Fibroblast of lung (primary cell): ENCODE results near the gene SLAMF9. TPM values are rescaled to one million over a fixed set of nuclear protein-coding genes. Genes with fewer than 3 reads are reported as not detected.

Source experiments
- DNase-seq, 2 donors: peaks; one replicate each; pipeline versions ENCODE4 v3.0.0 to v3.0.0-alpha.2; 2010; ENCODE audit warnings: low read depth in 2 of 2
- H2AFZ ChIP-seq: 2 replicates; pipeline ENCODE4 v1.5.1; 2012; ENCODE audit warnings: low read length, control low read depth, inconsistent platforms
- H3K27ac ChIP-seq: 2 replicates; pipeline ENCODE4 v1.5.1; 2011; ENCODE audit warnings: low read length, control low read depth; ENCODE audit not compliant: insufficient read depth
- H3K27me3 ChIP-seq: 2 replicates; pipeline ENCODE4 v1.5.1; 2011; ENCODE audit warnings: mild to moderate bottlenecking, low read length; ENCODE audit not compliant: control insufficient read depth, insufficient read depth
- H3K36me3 ChIP-seq: 2 replicates; pipeline ENCODE4 v1.5.1; 2011; ENCODE audit warnings: low read length; ENCODE audit not compliant: control insufficient read depth, insufficient read depth
- H3K4me1 ChIP-seq: 2 replicates; pipeline ENCODE4 v1.5.1; 2011; ENCODE audit warnings: low read length; ENCODE audit not compliant: control insufficient read depth, insufficient read depth; ENCODE audit errors: extremely low read depth
- H3K4me2 ChIP-seq: 2 replicates; pipeline ENCODE4 v1.5.1; 2011; ENCODE audit warnings: low read length, control low read depth; ENCODE audit not compliant: insufficient read depth; ENCODE audit errors: extremely low read depth
- H3K4me3 ChIP-seq, 4 experiments: fragments of 200-600 bp in 1 of 4; sonication (generic) in 1 of 4; replicated peaks in 1 of 4; 2 replicates each; pipeline ENCODE4 v1.5.1; 2011 to 2016; ENCODE audit warnings: low read length in 4 of 4, low read depth in 3 of 4, mild to moderate bottlenecking in 3 of 4, control low read depth in 2 of 4, inconsistent platforms in 1 of 4, mixed read lengths in 1 of 4; ENCODE audit not compliant: insufficient read depth in 1 of 4; ENCODE audit errors: control extremely low read depth in 1 of 4
- H3K79me2 ChIP-seq: 2 replicates; pipeline ENCODE4 v1.5.1; 2012; ENCODE audit warnings: mild to moderate bottlenecking, low read length, inconsistent platforms; ENCODE audit not compliant: control insufficient read depth, insufficient read depth
- H3K9ac ChIP-seq: 2 replicates; pipeline ENCODE4 v1.5.1; 2011; ENCODE audit warnings: mild to moderate bottlenecking, low read length, control low read depth; ENCODE audit not compliant: insufficient read depth
- H3K9me3 ChIP-seq: 2 replicates; pipeline ENCODE4 v1.5.1; 2012; ENCODE audit warnings: low read depth, low read length; ENCODE audit not compliant: control insufficient read depth, insufficient read depth
- H4K20me1 ChIP-seq: 2 replicates; pipeline ENCODE4 v1.5.1; 2011; ENCODE audit warnings: low read length; ENCODE audit not compliant: control insufficient read depth, insufficient read depth; ENCODE audit errors: extremely low read depth
- CTCF ChIP-seq, 2 donors: IDR thresholded peaks in 1 of 2; conservative IDR thresholded peaks in 1 of 2; 1 replicate in 1 of 2; 2 replicates in 1 of 2; pipeline ENCODE4 v1.5.1; 2011 to 2012; ENCODE audit warnings: low read length in 2 of 2, control low read depth in 1 of 2, inconsistent platforms in 1 of 2, low read depth in 1 of 2, mild to moderate bottlenecking in 1 of 2
- EZH2 ChIP-seq: IDR thresholded peaks from 2 replicates; pipeline ENCODE4 v1.5.1; 2012; ENCODE audit warnings: low read length, control low read depth, mild to moderate bottlenecking; ENCODE audit errors: missing control alignments
- polyA plus RNA-seq, 2 donors: library from polyadenylated mRNA; depleted of rRNA in 1 of 2; stranded (reverse) in 1 of 2; unstranded in 1 of 2; fragments of >200 nt; gene quantifications; 2 replicates each; pipeline ENCODE4 v1.2.1, GENCODE V29; 2011 to 2012; ENCODE audit warnings: missing spikeins in 1 of 2
- total RNA-seq: library from RNA; depleted of rRNA; stranded (reverse); fragments of >200 nt; gene quantifications from 2 replicates; pipeline ENCODE4 v1.2.1, GENCODE V29; 2014

SLAMF9 gene
- total and polyA plus RNA-seq, 2 donors (not counting 1 experiment from before 2014, with no cell fraction given) = not detected

GRCh38 chr1:159944623-159945455 lies 9.2 kb downstream of the SLAMF9 start:
- TF ChIP-seq EZH2 = peak; percentile 62
- TF ChIP-seq CTCF (conservative IDR thresholded peaks at IDR 0.05 in 1 of 2, IDR thresholded peaks at IDR 0.05 in 1 of 2; ENCODE audit: low read depth in 1 of 2, low read length in 2 of 2) = no peak
- Histone ChIP-seq H3K27me3 (peaks cover 36% of the 10 kb centered on the region), H3K79me2 (no peaks in the 10 kb centered on the region), H3K4me1 (no peaks in the 10 kb centered on the region), H3K4me3 (peak overlapping the region in 2 of 4 experiments; percentile 35 to 46), H3K4me2 (peak overlapping the region; percentile 39), H3K9me3 (no peaks in the 10 kb centered on the region), H2AFZ (no peak overlapping the region), H3K27ac (no peak overlapping the region), H3K9ac (no peak overlapping the region), H3K36me3 (no peaks in the 10 kb centered on the region), H4K20me1 (no peaks in the 10 kb centered on the region)
- DNase-seq = no peak

GRCh38 chr1:159943908-159944622 lies 10.0 kb downstream of the SLAMF9 start:
- Histone ChIP-seq H3K4me1 (no peaks in the 10 kb centered on the region), H3K9ac (no peak overlapping the region), H3K4me2 (no peak overlapping the region), H3K9me3 (no peaks in the 10 kb centered on the region), H3K27me3 (peaks cover 36% of the 10 kb centered on the region), H3K36me3 (no peaks in the 10 kb centered on the region), H2AFZ (no peak overlapping the region), H3K4me3 (no peak overlapping the region), H3K79me2 (no peaks in the 10 kb centered on the region), H4K20me1 (no peaks in the 10 kb centered on the region), H3K27ac (no peak overlapping the region)
- no peak for TF ChIP-seq CTCF (conservative IDR thresholded peaks at IDR 0.05 in 1 of 2, IDR thresholded peaks at IDR 0.05 in 1 of 2; ENCODE audit: low read depth in 1 of 2, low read length in 2 of 2)
- no peak for TF ChIP-seq EZH2
- DNase-seq = no peak

GRCh38 chr1:159943278-159943640 lies 10.8 kb downstream of the SLAMF9 start:
- Histone ChIP-seq H3K27ac (no peak overlapping the region), H3K4me3 (no peak overlapping the region), H3K4me1 (no peaks in the 10 kb centered on the region), H4K20me1 (no peaks in the 10 kb centered on the region), H2AFZ (no peak overlapping the region), H3K9ac (no peak overlapping the region), H3K79me2 (no peaks in the 10 kb centered on the region), H3K9me3 (no peaks in the 10 kb centered on the region), H3K27me3 (peaks cover 36% of the 10 kb centered on the region), H3K4me2 (no peak overlapping the region), H3K36me3 (no peaks in the 10 kb centered on the region)
- DNase-seq = no peak
- TF ChIP-seq CTCF (conservative IDR thresholded peaks at IDR 0.05 in 1 of 2, IDR thresholded peaks at IDR 0.05 in 1 of 2; ENCODE audit: low read depth in 1 of 2, low read length in 2 of 2) (no peak), EZH2 (no peak)
